Osteocyte (in vitro differentiated cells): ENCODE results near the gene SPDYE4. TPM values are rescaled to one million over a fixed set of nuclear protein-coding genes. Genes with fewer than 3 reads are reported as not detected.

Experiments used
- DNase-seq: peaks from one replicate; pipeline ENCODE4 v3.0.0; 2021; ENCODE audit warnings: mixed read lengths; ENCODE audit not compliant: unreplicated experiment; ENCODE audit errors: extremely low spot score
- H3K27ac Mint-ChIP-seq: one replicate; pipeline ENCODE4 v1.8.0; 2021; ENCODE audit warnings: mild to moderate bottlenecking, mixed read lengths; ENCODE audit not compliant: unreplicated experiment
- H3K27me3 Mint-ChIP-seq: one replicate; pipeline ENCODE4 v1.8.0; 2021; ENCODE audit warnings: mixed read lengths; ENCODE audit not compliant: unreplicated experiment
- H3K36me3 Mint-ChIP-seq: one replicate; pipeline ENCODE4 v1.8.0; 2021; ENCODE audit warnings: mixed read lengths; ENCODE audit not compliant: unreplicated experiment
- H3K4me1 Mint-ChIP-seq: one replicate; pipeline ENCODE4 v1.8.0; 2021; ENCODE audit warnings: mixed read lengths; ENCODE audit not compliant: unreplicated experiment
- H3K4me3 Mint-ChIP-seq: one replicate; pipeline ENCODE4 v1.8.0; 2021; ENCODE audit warnings: mild to moderate bottlenecking, moderate library complexity, mixed read lengths; ENCODE audit not compliant: unreplicated experiment
- H3K9me3 Mint-ChIP-seq: one replicate; pipeline ENCODE4 v1.8.0; 2021; ENCODE audit warnings: mixed read lengths; ENCODE audit not compliant: unreplicated experiment
- total RNA-seq: library from RNA; stranded (reverse); gene quantifications from 2 replicates; pipeline ENCODE4 v1.2.1, GENCODE V29; 2021
- TF ChIP-seq, protein P1 (sequence below): fragments of 200-600 bp; sonication (generic); IDR thresholded peaks from 2 replicates; pipeline ENCODE4 v1.5.0; 2021; ENCODE audit warnings: antibody characterized with exemption, mild to moderate bottlenecking, moderate library complexity

The SPDYE4 gene
- total RNA-seq, 1 donor from 2014 or later = not detected

DNA sequence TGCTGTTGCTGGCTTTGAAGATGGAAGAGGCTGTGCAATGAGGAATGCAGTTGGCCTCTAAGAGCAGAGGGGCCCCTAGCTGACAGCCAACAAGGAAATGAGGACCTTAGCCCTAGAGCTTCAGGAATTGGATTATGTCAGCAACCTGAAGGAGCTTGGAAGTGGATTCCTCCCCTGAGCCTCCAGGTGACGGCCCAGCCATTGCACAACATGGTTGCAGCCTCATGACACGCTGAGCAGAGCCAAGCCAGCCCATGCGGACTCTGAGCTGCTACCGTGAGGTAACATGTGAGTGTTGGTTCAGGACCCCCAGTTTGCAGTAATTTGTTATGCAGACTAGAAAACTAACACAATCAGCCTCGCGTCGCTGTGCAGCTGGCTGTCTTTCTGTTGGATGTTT, 33.9 kb downstream of the SPDYE4 start:
- Mint-ChIP-seq H3K27ac (no peak overlapping the region), H3K36me3 (no peaks in the 10 kb centered on the region), H3K4me1 (no peaks in the 10 kb centered on the region), H3K9me3 (no peaks in the 10 kb centered on the region), H3K27me3 (peaks cover 6% of the 10 kb centered on the region), H3K4me3 (no peak overlapping the region)
- no peak for DNase-seq
- TF ChIP-seq, protein P1, sequence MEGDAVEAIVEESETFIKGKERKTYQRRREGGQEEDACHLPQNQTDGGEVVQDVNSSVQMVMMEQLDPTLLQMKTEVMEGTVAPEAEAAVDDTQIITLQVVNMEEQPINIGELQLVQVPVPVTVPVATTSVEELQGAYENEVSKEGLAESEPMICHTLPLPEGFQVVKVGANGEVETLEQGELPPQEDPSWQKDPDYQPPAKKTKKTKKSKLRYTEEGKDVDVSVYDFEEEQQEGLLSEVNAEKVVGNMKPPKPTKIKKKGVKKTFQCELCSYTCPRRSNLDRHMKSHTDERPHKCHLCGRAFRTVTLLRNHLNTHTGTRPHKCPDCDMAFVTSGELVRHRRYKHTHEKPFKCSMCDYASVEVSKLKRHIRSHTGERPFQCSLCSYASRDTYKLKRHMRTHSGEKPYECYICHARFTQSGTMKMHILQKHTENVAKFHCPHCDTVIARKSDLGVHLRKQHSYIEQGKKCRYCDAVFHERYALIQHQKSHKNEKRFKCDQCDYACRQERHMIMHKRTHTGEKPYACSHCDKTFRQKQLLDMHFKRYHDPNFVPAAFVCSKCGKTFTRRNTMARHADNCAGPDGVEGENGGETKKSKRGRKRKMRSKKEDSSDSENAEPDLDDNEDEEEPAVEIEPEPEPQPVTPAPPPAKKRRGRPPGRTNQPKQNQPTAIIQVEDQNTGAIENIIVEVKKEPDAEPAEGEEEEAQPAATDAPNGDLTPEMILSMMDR = no peak

DNA sequence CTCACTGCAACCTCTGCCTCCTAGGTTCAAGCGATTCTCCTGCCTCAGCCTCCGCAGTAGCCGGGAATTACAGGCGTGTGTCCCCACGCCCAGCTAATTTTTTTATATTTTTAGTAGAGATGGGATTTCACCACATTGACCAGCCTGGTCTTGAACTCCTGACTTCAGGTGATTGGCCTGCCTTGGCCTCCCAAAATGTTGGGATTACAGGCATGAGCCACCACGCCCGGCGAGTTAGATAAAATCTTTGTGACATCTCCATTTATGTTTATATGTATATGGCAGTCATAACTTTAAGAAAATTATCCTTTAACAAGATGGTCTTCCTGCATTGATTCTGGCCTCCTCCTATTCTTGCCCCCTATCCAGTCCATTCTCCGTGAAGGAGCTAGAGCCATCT, 37.8 kb downstream of the SPDYE4 start:
- TF ChIP-seq, protein P1 = no peak
- no peaks in the 10 kb centered on the region for H3K36me3 Mint-ChIP-seq
- H3K27me3 Mint-ChIP-seq = peaks cover 6% of the 10 kb centered on the region

DNA sequence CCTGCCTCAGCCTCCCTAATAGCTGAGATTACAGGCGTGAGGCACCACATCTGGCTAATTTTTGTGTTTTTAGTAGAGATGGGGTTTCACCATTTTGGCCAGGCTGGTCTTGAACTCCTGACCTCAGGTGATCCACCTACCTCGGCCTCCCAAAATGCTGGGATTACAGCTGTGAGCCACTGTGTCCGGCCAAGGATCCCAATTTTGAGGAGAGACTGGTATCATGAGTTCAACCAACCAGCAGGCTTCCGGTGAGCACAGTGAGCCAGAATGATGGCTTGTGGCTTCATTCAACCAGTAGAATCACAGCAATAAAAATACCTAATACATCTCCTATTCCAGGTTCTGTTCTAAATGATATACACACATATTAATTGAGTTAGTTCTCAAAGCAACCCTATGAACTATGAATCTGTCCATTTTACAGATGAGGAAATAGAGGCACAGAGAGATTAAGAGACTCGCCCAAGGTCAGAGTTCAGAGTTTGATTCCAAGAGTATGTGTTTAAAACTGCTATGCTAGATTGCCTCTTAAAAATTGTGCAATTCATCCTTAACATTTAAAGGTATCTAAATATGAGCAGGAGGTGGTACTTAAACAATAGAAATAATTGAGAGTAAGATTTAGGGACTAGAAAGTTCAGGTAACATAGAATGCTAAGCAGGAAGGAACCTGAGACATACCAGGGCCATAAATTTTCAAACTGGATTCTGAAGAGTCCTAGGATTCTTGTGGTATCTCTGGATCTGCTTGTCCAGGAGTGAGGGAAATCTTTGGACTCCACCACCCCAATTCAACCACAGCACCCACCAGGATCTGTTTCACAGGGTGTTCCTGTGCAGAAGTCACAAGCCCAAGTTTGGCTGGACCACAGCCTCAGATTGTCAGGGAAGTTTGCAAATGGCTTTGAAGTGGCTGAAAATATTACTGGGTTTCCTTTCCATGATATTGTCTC, 38.8 kb downstream of the SPDYE4 start:
- Mint-ChIP-seq H3K9me3 (no peaks in the 10 kb centered on the region), H3K4me3 (no peak overlapping the region), H3K27ac (no peak overlapping the region), H3K27me3 (peaks cover 7% of the 10 kb centered on the region), H3K36me3 (no peaks in the 10 kb centered on the region), H3K4me1 (no peaks in the 10 kb centered on the region)
- no peak for DNase-seq
- TF ChIP-seq, protein P1 = no peak

More for the DNA sequence above, 37.8 kb downstream of the SPDYE4 start:
- Mint-ChIP-seq H3K4me1 (no peaks in the 10 kb centered on the region), H3K27ac (no peak overlapping the region), H3K9me3 (no peaks in the 10 kb centered on the region), H3K4me3 (no peak overlapping the region)
- no peak for DNase-seq

- DNase-seq = no peak
- no peaks in the 10 kb centered on the region for H3K36me3 Mint-ChIP-seq
- H3K27me3 Mint-ChIP-seq = peaks cover 8% of the 10 kb centered on the region
- H3K4me1 Mint-ChIP-seq = no peaks in the 10 kb centered on the region
- TF ChIP-seq, protein P1 = no peak
- no peak overlapping the region for H3K4me3 Mint-ChIP-seq
- no peaks in the 10 kb centered on the region for H3K9me3 Mint-ChIP-seq
- no peak overlapping the region for H3K27ac Mint-ChIP-seq
Measured at GRCh38 chr17:8718001-8718563, 40.3 kb downstream of the SPDYE4 start.

GRCh38 chr17:8713878-8714277, 44.5 kb downstream of the SPDYE4 start:
- Mint-ChIP-seq H3K9me3 (no peaks in the 10 kb centered on the region), H3K27me3 (peaks cover 2% of the 10 kb centered on the region), H3K36me3 (no peaks in the 10 kb centered on the region), H3K27ac (no peak overlapping the region), H3K4me1 (no peaks in the 10 kb centered on the region), H3K4me3 (no peak overlapping the region)
- no peak for DNase-seq
- TF ChIP-seq, protein P1 = no peak
